Measurements from ENCODE around the gene SHQ1. TPM values are rescaled to one million over a fixed set of nuclear protein-coding genes. Genes with fewer than 3 reads are reported as not detected.

SHQ1 gene
- polyA plus RNA-seq (2013, experiment 1 of 4) = 19.8 TPM
- polyA plus RNA-seq (2013, experiment 2 of 4) = 22.4 TPM
- 13.3 TPM for polyA plus RNA-seq (2013, experiment 3 of 4)
- polyA plus RNA-seq (2013, experiment 4 of 4) = 15.0 TPM

GRCh38 chr3:72847751-72848702 is at the start of gene SHQ1:
SHQ1 (minus strand) TSS chr3:72848445; CDS start chr3:72848340, 105 bp downstream.
- Histone ChIP-seq H3K9me3 (ENCODE audit: control insufficient read depth, low read length) (no peaks in the 10 kb centered on the region), H3K4me3 (ENCODE audit: insufficient read depth, low read depth, low read length) (peak within 1 kb of the TSS; percentile 88), H3K27ac (ENCODE audit: insufficient read depth, low read depth, low read length, poor library complexity, severe bottlenecking) (no peak within 1 kb of the TSS), H3K27me3 (ENCODE audit: control insufficient read depth, insufficient read depth, low read length, poor library complexity, severe bottlenecking) (peaks cover 39% of the 10 kb centered on the region), H3K36me3 (ENCODE audit: control insufficient read depth, insufficient read depth, low read length) (no peaks in the 10 kb centered on the region), H3K4me1 (ENCODE audit: control insufficient read depth, insufficient read depth, low read length) (peaks cover 4% of the 10 kb centered on the region)
- 1% methylated on average over 86 of the region's 86 CpGs for WGBS, 2 experiments

- no peaks in the 10 kb centered on the region for H3K9me3 ChIP-seq (ENCODE audit: control insufficient read depth, low read length)
- H3K4me1 ChIP-seq (ENCODE audit: control insufficient read depth, insufficient read depth, low read length) = no peaks in the 10 kb centered on the region
- H3K27ac ChIP-seq (ENCODE audit: insufficient read depth, low read depth, low read length, poor library complexity, severe bottlenecking) = no peak overlapping the region
- peaks cover 61% of the 10 kb centered on the region for H3K27me3 ChIP-seq (ENCODE audit: control insufficient read depth, insufficient read depth, low read length, poor library complexity, severe bottlenecking)
- no peak overlapping the region for H3K4me3 ChIP-seq (ENCODE audit: insufficient read depth, low read depth, low read length)
- no peaks in the 10 kb centered on the region for H3K36me3 ChIP-seq (ENCODE audit: control insufficient read depth, insufficient read depth, low read length)
These were observed 49.4 kb upstream of the SHQ1 start for GRCh38 chr3:72897758-72898007.

GRCh38 chr3:72896996-72897757 is 48.9 kb upstream of the SHQ1 start:
- H3K36me3 ChIP-seq (ENCODE audit: control insufficient read depth, insufficient read depth, low read length) = no peaks in the 10 kb centered on the region
- H3K4me3 ChIP-seq (ENCODE audit: insufficient read depth, low read depth, low read length) = no peak overlapping the region
- H3K27ac ChIP-seq (ENCODE audit: insufficient read depth, low read depth, low read length, poor library complexity, severe bottlenecking) = no peak overlapping the region
- H3K27me3 ChIP-seq (ENCODE audit: control insufficient read depth, insufficient read depth, low read length, poor library complexity, severe bottlenecking) = peaks cover 66% of the 10 kb centered on the region
- WGBS, 2 experiments = 95 to 96% methylated on average over 4 of the region's 4 CpGs
- H3K4me1 ChIP-seq (ENCODE audit: control insufficient read depth, insufficient read depth, low read length) = no peaks in the 10 kb centered on the region
- H3K9me3 ChIP-seq (ENCODE audit: control insufficient read depth, low read length) = no peaks in the 10 kb centered on the region

- Histone ChIP-seq H3K4me3 (ENCODE audit: insufficient read depth, low read depth, low read length) (no peak overlapping the region), H3K27ac (ENCODE audit: insufficient read depth, low read depth, low read length, poor library complexity, severe bottlenecking) (no peak overlapping the region), H3K4me1 (ENCODE audit: control insufficient read depth, insufficient read depth, low read length) (peaks cover 7% of the 10 kb centered on the region), H3K9me3 (ENCODE audit: control insufficient read depth, low read length) (no peaks in the 10 kb centered on the region), H3K36me3 (ENCODE audit: control insufficient read depth, insufficient read depth, low read length) (no peaks in the 10 kb centered on the region), H3K27me3 (ENCODE audit: control insufficient read depth, insufficient read depth, low read length, poor library complexity, severe bottlenecking) (peaks cover 87% of the 10 kb centered on the region)
- 93 to 96% methylated on average over 4 to 5 of the region's 5 CpGs for WGBS, 2 experiments
These were observed 46.8 kb upstream of the SHQ1 start for GRCh38 chr3:72894976-72895552.

GRCh38 chr3:72892870-72893269 is 44.6 kb upstream of the SHQ1 start:
- Histone ChIP-seq H3K9me3 (ENCODE audit: control insufficient read depth, low read length) (no peaks in the 10 kb centered on the region), H3K36me3 (ENCODE audit: control insufficient read depth, insufficient read depth, low read length) (no peaks in the 10 kb centered on the region), H3K4me3 (ENCODE audit: insufficient read depth, low read depth, low read length) (no peak overlapping the region), H3K27me3 (ENCODE audit: control insufficient read depth, insufficient read depth, low read length, poor library complexity, severe bottlenecking) (peaks cover 84% of the 10 kb centered on the region), H3K4me1 (ENCODE audit: control insufficient read depth, insufficient read depth, low read length) (peaks cover 16% of the 10 kb centered on the region), H3K27ac (ENCODE audit: insufficient read depth, low read depth, low read length, poor library complexity, severe bottlenecking) (no peak overlapping the region)
- WGBS, 2 experiments = 48 to 49% methylated on average over 4 of the region's 4 CpGs

GRCh38 chr3:72892081-72892775 is 44.0 kb upstream of the SHQ1 start:
- 91 to 95% methylated on average over 4 of the region's 4 CpGs for WGBS, 2 experiments

GRCh38 chr3:72891053-72891855 is 43.0 kb upstream of the SHQ1 start:
- 56 to 57% methylated on average over 7 of the region's 8 CpGs for WGBS, 2 experiments
- no peak overlapping the region for H3K27ac ChIP-seq (ENCODE audit: insufficient read depth, low read depth, low read length, poor library complexity, severe bottlenecking)
- peaks cover 25% of the 10 kb centered on the region for H3K4me1 ChIP-seq (ENCODE audit: control insufficient read depth, insufficient read depth, low read length)
- no peaks in the 10 kb centered on the region for H3K9me3 ChIP-seq (ENCODE audit: control insufficient read depth, low read length)
- peaks cover 91% of the 10 kb centered on the region for H3K27me3 ChIP-seq (ENCODE audit: control insufficient read depth, insufficient read depth, low read length, poor library complexity, severe bottlenecking)
- H3K36me3 ChIP-seq (ENCODE audit: control insufficient read depth, insufficient read depth, low read length) = no peaks in the 10 kb centered on the region
- H3K4me3 ChIP-seq (ENCODE audit: insufficient read depth, low read depth, low read length) = no peak overlapping the region

More at GRCh38 chr3:72892081-72892775, 44.0 kb upstream of the SHQ1 start:
- Histone ChIP-seq H3K4me3 (ENCODE audit: insufficient read depth, low read depth, low read length) (no peak overlapping the region), H3K27me3 (ENCODE audit: control insufficient read depth, insufficient read depth, low read length, poor library complexity, severe bottlenecking) (peaks cover 87% of the 10 kb centered on the region), H3K4me1 (ENCODE audit: control insufficient read depth, insufficient read depth, low read length) (peaks cover 20% of the 10 kb centered on the region), H3K9me3 (ENCODE audit: control insufficient read depth, low read length) (no peaks in the 10 kb centered on the region), H3K27ac (ENCODE audit: insufficient read depth, low read depth, low read length, poor library complexity, severe bottlenecking) (no peak overlapping the region), H3K36me3 (ENCODE audit: control insufficient read depth, insufficient read depth, low read length) (no peaks in the 10 kb centered on the region)

GRCh38 chr3:72890166-72890925 is 42.1 kb upstream of the SHQ1 start:
- 89 to 91% methylated on average over 9 to 10 of the region's 10 CpGs for WGBS, 2 experiments
- Histone ChIP-seq H3K4me3 (ENCODE audit: insufficient read depth, low read depth, low read length) (no peak overlapping the region), H3K4me1 (ENCODE audit: control insufficient read depth, insufficient read depth, low read length) (peaks cover 25% of the 10 kb centered on the region), H3K36me3 (ENCODE audit: control insufficient read depth, insufficient read depth, low read length) (no peaks in the 10 kb centered on the region), H3K9me3 (ENCODE audit: control insufficient read depth, low read length) (no peaks in the 10 kb centered on the region), H3K27ac (ENCODE audit: insufficient read depth, low read depth, low read length, poor library complexity, severe bottlenecking) (no peak overlapping the region), H3K27me3 (ENCODE audit: control insufficient read depth, insufficient read depth, low read length, poor library complexity, severe bottlenecking) (peaks cover 91% of the 10 kb centered on the region)

All from ectodermal cell (in vitro differentiated cells).